HepG2 (cell line): ENCODE measurements around the gene TMEM139. TPM values are rescaled to one million over a fixed set of nuclear protein-coding genes. Genes with fewer than 3 reads are reported as not detected.

Experiments used
- ATAC-seq: fragments of 200-7000 bp; cut with Tn5 transposase; 3 replicates; pipeline ENCODE4 v1.9.1; 2020; ENCODE audit warnings: mild to moderate bottlenecking, moderate library complexity
- BruUV-seq: library from RNA; stranded (reverse); fragments of 400-500 nt; replicated peaks from 2 replicates; lab custom pipeline; 2021; lab: Mats Ljungman, UMichigan
- CTCF ChIA-PET: fragments of 300-600 bp; formaldehyde crosslinking; extraction: SDS; loops from one replicate; lab custom pipeline; 2021; ENCODE audit warnings: low total read pairs, inconsistent platforms, low intra/inter-chr PET ratio; lab: Yijun Ruan, JAX
- POLR2A ChIA-PET: fragments of 350-600 bp; sonication (Branson Sonifier 250); formaldehyde crosslinking; loops from one replicate; lab custom pipeline; 2020; ENCODE audit warnings: antibody characterized with exemption, inconsistent platforms; lab: Yijun Ruan, JAX
- DNase-seq: peaks from one replicate; pipeline ENCODE4 v3.0.0-alpha.2; 2015; ENCODE audit warnings: low spot score
- FAIRE-seq: peaks from 3 replicates; lab custom pipeline; 2011; peaks lifted over from hg19 to GRCh38; lab: Jason Lieb, UNC
- H2AFZ ChIP-seq: one replicate; pipeline ENCODE4 v1.6.1; 2011; ENCODE audit warnings: low read length, inconsistent platforms
- H3K27ac ChIP-seq: fragments of 300-600 bp; 3 replicates; pipeline ENCODE4 v1.8.0; 2011; ENCODE audit warnings: mixed run types, mild to moderate bottlenecking, mixed read lengths, low read length, inconsistent platforms; ENCODE audit not compliant: insufficient read depth; ENCODE audit errors: extremely low read length
- H3K27me3 ChIP-seq, 2 experiments: fragments of 200-600 bp in 1 of 2; 2 replicates in 1 of 2; 3 replicates in 1 of 2; pipeline versions ENCODE4 v1.6.0 to v1.8.0; 2011; ENCODE audit warnings: low read length in 2 of 2, mild to moderate bottlenecking in 2 of 2, moderate library complexity in 2 of 2, inconsistent platforms in 1 of 2; ENCODE audit not compliant: insufficient read depth in 2 of 2, control insufficient read depth in 1 of 2
- H3K36me3 ChIP-seq, 2 experiments: fragments of 200-600 bp in 1 of 2; replicated peaks in 1 of 2; 2 replicates in 1 of 2; 3 replicates in 1 of 2; pipeline versions ENCODE4 v1.5.1 to v1.8.0; 2011; ENCODE audit warnings: low read length in 2 of 2, inconsistent platforms in 1 of 2; ENCODE audit not compliant: insufficient read depth in 2 of 2, control insufficient read depth in 1 of 2
- H3K4me1 ChIP-seq: 2 replicates; pipeline ENCODE4 v1.5.1; 2012; ENCODE audit warnings: low read length, inconsistent platforms; ENCODE audit not compliant: insufficient read depth
- H3K4me2 ChIP-seq: 2 replicates; pipeline ENCODE4 v1.6.0; 2011; ENCODE audit warnings: low read depth, low read length, inconsistent platforms
- H3K4me3 ChIP-seq, 3 experiments: fragments of 200-600 bp in 1 of 3; sonication (generic), shearing (Covaris generic) in 1 of 3; replicated peaks in 1 of 3; 2 replicates each; pipeline ENCODE4 v1.5.1; 2011 to 2016; ENCODE audit warnings: low read length in 3 of 3, inconsistent platforms in 2 of 3, low read depth in 2 of 3, mild to moderate bottlenecking in 2 of 3, control low read depth in 1 of 3, mixed read lengths in 1 of 3; ENCODE audit not compliant: insufficient read depth in 1 of 3
- H3K79me2 ChIP-seq: one replicate; pipeline ENCODE4 v1.6.1; 2011; ENCODE audit warnings: low read length, inconsistent platforms; ENCODE audit not compliant: insufficient read depth
- H3K9ac ChIP-seq: 2 replicates; pipeline ENCODE4 v1.6.0; 2011; ENCODE audit warnings: mild to moderate bottlenecking, low read depth, low read length, inconsistent platforms; ENCODE audit not compliant: insufficient read depth
- H3K9me3 ChIP-seq: 2 replicates; pipeline ENCODE4 v1.5.1; 2012; ENCODE audit warnings: mild to moderate bottlenecking, low read length
- H4K20me1 ChIP-seq: 2 replicates; pipeline ENCODE4 v1.6.0; 2011; ENCODE audit warnings: inconsistent platforms, mild to moderate bottlenecking, low read length, moderate library complexity; ENCODE audit not compliant: insufficient read depth
- FOXM1 ChIP-seq: sonication (generic); formaldehyde crosslinking; IDR thresholded peaks from 2 replicates; pipeline ENCODE4 v1.5.0; 2020; ENCODE audit warnings: missing genetic modification reagents
- ZNF232 ChIP-seq: sonication (generic); formaldehyde crosslinking; IDR thresholded peaks from 2 replicates; pipeline ENCODE4 v1.4.0; 2020; ENCODE audit warnings: missing genetic modification reagents, borderline replicate concordance
- ZNF292 ChIP-seq: sonication (generic); formaldehyde crosslinking; IDR thresholded peaks from 2 replicates; pipeline ENCODE4 v1.8.1; 2022; ENCODE audit warnings: mild to moderate bottlenecking, low read depth, missing genetic modification reagents, borderline replicate concordance
- ZNF3 ChIP-seq: IDR thresholded peaks from 2 replicates; pipeline ENCODE4 v1.7.0; 2017; ENCODE audit warnings: inconsistent platforms
- WGBS: methylation state at CpG from one replicate; pipeline ENCODE4 v1.1.6; 2017; ENCODE audit warnings: low lambda C conversion rate; 5-methylcytosine and 5-hydroxymethylcytosine counted together
- in situ Hi-C: cut with HindIII; loops from 2 replicates; pipeline ENCODE4 v1.10.0; 2017; ENCODE audit warnings: low pct_unique_long_range_greater_than_20kb; ENCODE audit not compliant: extremely low pct_ligation_motif_present
- intact Hi-C: fragments of 100-400 bp; cut with micrococcal nuclease; formaldehyde crosslinking; loops from one replicate; pipeline ENCODE4 v1.10.0; 2022; ENCODE audit not compliant: unreplicated experiment
- polyA plus RNA-seq, 8 experiments: library from polyadenylated mRNA; depleted of rRNA in 3 of 8; stranded (reverse) in 7 of 8; unstranded in 1 of 8; fragments of >200 nt; fragmentation: Illumina TruSeq in 4 of 8; extraction: Trizol in 4 of 8; gene quantifications; 2 replicates each; pipeline versions ENCODE4 v1.2.1 to v1.2.3, GENCODE V29; 2011 to 2016; ENCODE audit warnings: low read depth in 4 of 8, missing spikeins in 1 of 8, mixed read lengths in 1 of 8; ENCODE audit not compliant: insufficient read depth in 1 of 8
- total RNA-seq, 5 experiments: library from RNA; depleted of rRNA; stranded (reverse); fragments of >200 nt; fragmentation: Illumina TruSeq; extraction: Trizol; gene quantifications; 2 replicates each; pipeline ENCODE4 v1.2.3, GENCODE V29; 2016; ENCODE audit warnings: low read depth in 1 of 5
- TF ChIP-seq, protein P1 (sequence below): sonication (generic); formaldehyde crosslinking; IDR thresholded peaks from 2 replicates; pipeline ENCODE4 v1.8.0; 2022; ENCODE audit warnings: mild to moderate bottlenecking, missing genetic modification reagents, moderate library complexity

TMEM139 gene
- total and polyA plus RNA-seq, 2 of the 13 experiments (the other 11 are each of a cell fraction or from before 2014, with no cell fraction given) = 7.9 to 14.0 TPM

DNA sequence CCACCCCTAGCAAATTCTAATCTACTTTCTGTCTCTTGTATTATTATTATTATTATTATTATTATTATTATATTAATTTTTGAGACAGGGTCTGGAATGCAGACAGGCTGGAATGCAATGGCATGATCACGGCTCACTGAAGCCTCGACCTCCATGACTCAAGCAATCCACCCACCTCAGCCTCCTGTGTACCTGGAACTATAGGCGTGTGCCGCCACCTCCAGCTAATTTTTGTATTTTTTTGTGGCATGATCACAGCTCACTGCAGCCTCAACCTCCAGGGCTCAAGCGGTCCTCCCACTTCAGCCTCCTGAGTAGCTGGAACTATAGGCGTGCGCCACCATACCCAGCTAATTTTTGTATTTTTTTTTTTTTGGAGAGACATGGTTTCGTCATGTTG lies 2.6 kb upstream of the TMEM139 start:
- FAIRE-seq (no peak), ATAC-seq (no peak), DNase-seq (no peak)
- BruUV-seq = no TSS peak
- Histone ChIP-seq H3K36me3 (no peaks in the 10 kb centered on the region), H3K4me2 (no peak overlapping the region), H3K79me2 (no peaks in the 10 kb centered on the region), H3K9ac (no peak overlapping the region), H3K27ac (no peak overlapping the region), H3K27me3 (no peaks in the 10 kb centered on the region), H3K9me3 (no peaks in the 10 kb centered on the region), H3K4me1 (peaks cover 50% of the 10 kb centered on the region), H4K20me1 (no peaks in the 10 kb centered on the region), H2AFZ (no peak overlapping the region), H3K4me3 (no peak overlapping the region)
- intact Hi-C loops = no loop called here
- TF ChIP-seq, protein P1, sequence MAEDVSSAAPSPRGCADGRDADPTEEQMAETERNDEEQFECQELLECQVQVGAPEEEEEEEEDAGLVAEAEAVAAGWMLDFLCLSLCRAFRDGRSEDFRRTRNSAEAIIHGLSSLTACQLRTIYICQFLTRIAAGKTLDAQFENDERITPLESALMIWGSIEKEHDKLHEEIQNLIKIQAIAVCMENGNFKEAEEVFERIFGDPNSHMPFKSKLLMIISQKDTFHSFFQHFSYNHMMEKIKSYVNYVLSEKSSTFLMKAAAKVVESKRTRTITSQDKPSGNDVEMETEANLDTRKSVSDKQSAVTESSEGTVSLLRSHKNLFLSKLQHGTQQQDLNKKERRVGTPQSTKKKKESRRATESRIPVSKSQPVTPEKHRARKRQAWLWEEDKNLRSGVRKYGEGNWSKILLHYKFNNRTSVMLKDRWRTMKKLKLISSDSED (CRISPR knock-in tag) = no peak
- POLR2A ChIA-PET = interaction anchor here (2.7 kb wide), 1 partner anchor 19 kb away, joined by 21 read pairs; the partner anchor contains the start of gene GSTK1
- in situ Hi-C loops = no loop called here
- CTCF ChIA-PET = no interaction called here
- WGBS = 87% methylated on average over 8 of the region's 8 CpGs

DNA sequence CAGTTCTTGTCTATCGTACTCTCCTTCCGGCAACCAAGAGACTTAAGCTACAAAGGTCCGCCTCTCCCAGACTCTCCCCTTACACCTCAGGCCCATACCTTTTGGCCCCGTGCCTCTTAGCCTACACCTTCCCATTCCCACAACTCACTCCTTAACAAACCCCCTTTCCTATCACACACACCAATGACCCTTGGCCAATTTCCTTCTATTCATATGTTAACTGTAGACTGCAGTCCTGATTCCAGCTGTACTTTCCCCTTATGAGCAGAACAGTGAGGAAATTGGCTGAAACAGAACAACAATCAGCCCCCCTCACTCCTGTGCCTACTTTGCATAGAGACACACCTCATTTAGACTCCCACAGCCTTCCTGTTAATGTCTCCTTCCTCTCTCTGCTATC lies 1.4 kb upstream of the TMEM139 start:
- CTCF ChIA-PET = no interaction called here
- Histone ChIP-seq H3K4me3 (peak overlapping the region; percentile 58 to 78 (median 60); a peak in 5 of 6 replicates), H3K27me3 (no peaks in the 10 kb centered on the region; a peak in 1 of 5 replicates), H3K79me2 (no peaks in the 10 kb centered on the region), H4K20me1 (no peaks in the 10 kb centered on the region)
- in situ Hi-C loops = no loop called here
- FAIRE-seq (no peak), ATAC-seq (no peak)
- POLR2A ChIA-PET = interaction anchor here (1.1 to 2.7 kb wide), 2 partner anchors 16 to 20 kb away, joined by 3 to 21 read pairs; partner anchors contain the start of gene GSTK1
- 51% methylated on average over 4 of the region's 4 CpGs for WGBS
- TF ChIP-seq ZNF232 (peak; percentile 71; the same call in 1 of the 2 replicates), ZNF292 (CRISPR knock-in tag) (no peak), ZNF3 (CRISPR knock-in tag) (no peak), FOXM1 (CRISPR knock-in tag) (no peak)
- TF ChIP-seq, all 625 proteins: peak for 1
- no peaks in the 10 kb centered on the region for H3K36me3 ChIP-seq
- no TSS peak for BruUV-seq
- peaks cover 58% of the 10 kb centered on the region for H3K4me1 ChIP-seq
- intact Hi-C loops = no loop called here
- no peak for DNase-seq
- peak overlapping the region; percentile 98 for H3K4me2 ChIP-seq
- peak overlapping the region; percentile 91 for H2AFZ ChIP-seq
- peak overlapping the region; percentile 68 for H3K9ac ChIP-seq
- H3K27ac ChIP-seq = peak overlapping the region; percentile 62
- no peaks in the 10 kb centered on the region for H3K9me3 ChIP-seq
